GF-D8 (cell line): ENCODE measurements around the gene ENO4.

Source experiments
- DNase-seq: peaks from one replicate; lab custom pipeline; 2025; lab: John Stamatoyannopoulos, UW

ENO4 gene

DNA sequence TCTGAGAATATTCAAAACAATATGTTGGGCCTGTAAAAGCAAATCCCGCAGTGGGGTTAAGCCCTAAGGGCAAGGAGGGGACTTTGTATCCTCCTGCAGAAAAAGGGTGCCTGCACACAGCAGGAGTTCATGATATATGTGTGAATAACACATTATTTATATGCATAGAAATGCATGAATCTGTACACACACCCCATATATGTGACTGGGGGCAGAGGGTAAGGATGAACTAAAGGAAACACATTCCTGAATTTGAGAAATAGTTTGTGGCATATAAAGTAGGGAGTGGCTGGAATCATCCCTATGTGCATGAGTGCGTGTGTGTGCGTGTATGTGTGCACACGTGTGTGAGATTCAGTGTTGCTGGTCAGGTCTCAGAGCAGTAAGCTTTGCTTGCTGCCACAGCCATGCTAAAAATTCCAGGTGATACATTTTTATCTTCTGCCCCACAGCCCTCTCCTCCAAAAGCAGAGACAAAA lies 18.9 kb downstream of the ENO4 start:
- DNase-seq = no peak

DNA sequence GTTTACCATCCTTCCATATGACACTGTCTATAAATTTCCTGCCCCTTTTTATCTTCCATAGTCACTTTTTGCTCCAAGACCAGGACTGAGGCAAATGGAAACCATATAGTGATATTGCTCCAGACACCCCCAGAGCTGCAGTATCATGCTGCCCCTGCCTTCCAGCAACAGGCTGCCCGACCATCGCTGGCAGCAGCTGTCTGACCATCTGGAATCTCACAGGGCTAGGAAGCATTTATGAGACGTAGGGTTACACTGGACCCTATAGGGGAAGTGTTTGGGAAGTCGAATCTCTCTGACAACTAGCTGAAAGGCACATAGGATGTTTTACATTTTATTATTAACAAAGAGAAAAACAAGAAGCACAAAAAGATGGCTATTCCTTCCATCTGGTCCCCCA lies 19.4 kb downstream of the ENO4 start:
- no peak for DNase-seq

DNA sequence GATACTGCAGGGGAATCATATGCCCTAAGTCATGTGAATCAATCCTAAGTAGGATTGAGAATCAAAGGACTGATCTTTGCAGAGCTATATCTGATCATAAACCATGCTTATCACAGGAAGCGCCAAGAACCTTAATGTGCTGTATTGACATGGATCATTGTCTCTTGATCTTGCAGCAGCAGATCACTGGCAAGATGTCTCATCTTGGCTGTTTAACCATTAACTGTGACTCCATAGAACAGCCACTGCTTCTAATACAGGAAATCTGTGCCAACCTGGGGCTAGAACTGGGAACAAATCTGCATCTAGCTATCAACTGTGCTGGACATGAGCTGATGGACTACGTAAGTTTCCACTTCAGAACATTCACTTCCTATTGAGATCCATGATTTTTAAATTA lies 21.6 kb downstream of the ENO4 start:
- DNase-seq = no peak

DNA sequence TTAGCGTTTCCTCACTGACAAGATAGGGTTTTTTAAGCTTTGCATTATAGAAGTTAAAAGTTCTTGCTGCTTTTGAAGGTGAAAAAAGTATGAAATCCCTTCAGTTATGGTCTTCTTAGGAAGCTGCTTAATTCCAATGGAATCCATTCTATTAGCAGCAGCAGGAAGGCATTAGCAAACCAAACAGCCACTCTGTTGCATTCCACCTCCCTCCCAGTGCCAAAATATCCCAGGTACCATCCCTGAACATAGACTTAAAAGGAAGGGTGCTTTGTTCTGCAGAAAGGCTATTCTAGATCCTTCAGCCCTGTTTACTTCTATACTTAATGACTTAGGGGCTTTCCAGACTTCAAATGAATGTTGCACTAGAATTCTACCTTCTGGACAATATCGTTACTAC lies 23.8 kb downstream of the ENO4 start:
- no peak for DNase-seq

DNA sequence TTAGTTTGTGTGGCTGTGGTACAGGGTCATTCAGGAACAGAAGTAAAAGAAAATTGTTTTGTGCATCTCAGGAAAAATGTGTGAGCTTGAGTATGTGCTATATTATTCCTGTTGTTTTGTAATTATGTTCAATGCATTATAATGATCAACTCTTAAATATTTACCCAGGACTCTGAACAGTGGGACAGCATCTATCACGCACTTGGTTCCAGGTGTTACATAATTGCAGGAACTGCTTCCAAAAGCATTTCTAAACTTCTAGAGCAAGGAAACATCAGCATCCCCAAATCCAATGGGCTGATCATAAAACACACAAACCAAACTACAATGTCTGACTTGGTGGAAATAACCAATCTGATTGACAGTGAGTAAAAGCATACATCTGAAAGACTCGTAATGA lies 26.6 kb downstream of the ENO4 start:
- no peak for DNase-seq

DNA sequence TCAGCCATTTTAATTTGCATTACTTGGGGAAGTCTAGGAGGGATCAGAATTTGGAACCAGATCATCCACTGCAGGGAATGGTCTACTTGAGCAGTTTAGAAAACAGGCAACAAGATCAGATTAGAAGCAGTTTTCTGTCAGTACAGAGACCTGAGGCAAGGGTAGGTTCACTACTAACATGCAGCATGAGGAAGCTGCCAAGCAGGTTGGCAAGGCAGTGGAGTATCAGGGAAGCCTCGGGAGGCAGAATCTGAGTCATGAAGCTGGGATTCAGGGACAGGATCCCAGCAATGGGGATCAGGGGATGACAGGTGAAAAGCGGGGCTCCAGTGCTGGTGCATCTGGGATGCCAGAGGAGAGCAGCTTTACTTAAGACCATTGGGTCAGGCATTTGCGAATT lies 28.1 kb downstream of the ENO4 start:
- no peak for DNase-seq

DNA sequence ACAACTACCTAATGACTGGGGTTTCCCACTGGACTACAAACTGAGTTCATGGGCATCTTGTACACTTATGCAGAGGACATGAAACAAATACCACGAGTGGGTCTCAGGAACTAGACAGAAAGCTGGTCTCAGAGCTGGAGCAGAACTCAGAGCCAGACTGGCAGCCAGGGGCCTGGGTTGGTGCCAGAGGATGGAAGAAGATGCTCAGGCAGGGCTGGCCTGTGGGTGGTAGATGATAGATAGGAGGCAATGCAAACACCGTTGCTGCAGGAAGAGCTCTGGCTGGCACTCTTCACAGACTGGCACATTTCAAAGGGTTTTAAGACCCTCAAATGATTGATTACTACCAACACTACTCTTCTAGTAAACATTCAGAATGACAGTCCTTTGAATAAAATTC lies 28.8 kb downstream of the ENO4 start:
- no peak for DNase-seq

DNA sequence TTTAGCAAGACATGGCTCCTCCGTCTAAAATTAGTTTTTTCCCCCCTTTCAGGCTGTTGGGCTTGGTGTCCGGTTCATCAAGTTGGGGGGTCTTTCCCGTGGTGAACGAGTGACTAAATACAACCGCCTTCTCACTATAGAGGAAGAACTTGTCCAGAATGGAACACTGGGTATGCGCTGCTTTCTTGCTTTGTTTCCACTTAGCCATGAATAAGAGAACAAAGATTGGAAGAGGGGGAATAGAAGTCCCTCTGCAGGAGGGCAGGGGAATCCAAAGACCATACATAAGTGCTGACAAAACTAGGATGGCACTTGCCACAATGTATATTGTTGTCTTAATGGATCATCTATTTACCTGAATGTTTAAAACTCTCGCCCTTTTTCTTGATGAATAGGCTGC lies 30.5 kb downstream of the ENO4 start:
- no peak for DNase-seq

DNA sequence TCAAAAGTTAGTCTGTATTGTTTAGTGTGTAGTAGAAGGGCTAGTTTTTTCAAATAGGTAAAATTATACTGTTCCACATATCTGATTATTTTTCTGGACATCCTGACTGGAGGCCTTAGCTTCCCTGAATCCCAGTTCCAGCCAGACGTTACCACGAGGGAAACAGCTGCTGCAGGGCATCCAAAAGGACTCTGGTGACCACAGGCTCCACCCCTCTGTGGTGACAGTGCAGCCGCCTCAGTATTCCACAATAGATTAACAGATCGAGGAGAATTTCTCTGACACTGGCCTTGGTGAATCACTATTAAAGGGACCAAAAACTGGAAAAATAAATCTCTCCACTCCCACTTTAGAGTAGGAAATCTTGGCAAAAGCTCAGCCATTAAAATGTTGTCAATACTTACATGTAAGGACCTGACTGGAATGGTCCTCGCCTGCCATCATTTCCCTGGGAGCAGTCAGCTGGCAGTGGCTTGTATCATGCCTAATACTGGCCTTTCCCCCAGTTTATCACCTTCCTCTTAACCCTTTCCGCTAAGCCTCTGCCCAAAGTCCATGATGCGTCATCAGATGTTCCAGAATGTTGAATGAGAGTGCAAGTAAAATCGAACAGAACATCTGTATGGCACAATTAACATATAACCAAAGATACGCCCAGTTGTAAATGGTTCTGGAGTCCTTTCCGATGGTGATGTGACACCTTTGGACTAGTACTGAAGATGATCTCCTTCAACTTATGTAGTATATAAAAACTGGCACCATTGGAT lies 31.6 kb downstream of the ENO4 start:
- no peak for DNase-seq

DNA sequence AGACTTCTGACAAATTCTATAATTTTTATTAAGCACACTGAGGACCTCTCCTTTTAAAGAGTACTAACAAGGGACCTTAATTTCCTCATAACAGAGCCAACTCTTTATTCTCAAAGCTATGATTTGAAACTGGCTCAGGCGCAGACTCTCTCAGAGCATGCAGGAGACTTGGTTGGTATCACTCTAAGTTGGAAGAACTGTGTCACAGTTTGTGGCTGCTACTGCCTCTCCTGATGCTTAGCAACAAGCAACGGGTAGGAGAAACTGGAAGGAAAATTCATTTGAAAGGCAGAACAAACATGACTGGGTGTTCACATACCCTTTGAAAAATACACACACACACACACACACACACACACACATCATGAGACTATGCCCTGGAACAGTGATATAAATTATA lies 33.3 kb downstream of the ENO4 start:
- DNase-seq = no peak

DNA sequence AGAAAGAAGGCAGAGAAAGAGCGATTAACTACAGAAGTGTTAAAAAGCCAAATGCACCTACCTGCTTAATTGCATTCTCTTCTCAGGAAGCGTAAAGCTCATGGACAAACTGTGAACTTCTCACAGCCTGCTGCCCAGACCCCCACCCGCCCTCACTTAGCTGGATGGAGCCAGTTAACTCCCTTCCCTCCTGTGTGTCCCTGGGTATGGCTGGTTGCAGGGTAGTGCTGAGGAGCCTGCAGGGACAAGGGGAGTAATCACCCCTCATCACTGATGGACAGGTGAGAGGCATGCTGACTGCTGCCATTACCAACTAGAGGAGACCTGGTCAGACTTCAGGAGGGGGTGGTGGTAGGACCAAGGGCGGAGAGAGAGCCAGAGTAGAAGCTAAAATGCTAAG lies 37.5 kb downstream of the ENO4 start:
- no peak for DNase-seq

DNA sequence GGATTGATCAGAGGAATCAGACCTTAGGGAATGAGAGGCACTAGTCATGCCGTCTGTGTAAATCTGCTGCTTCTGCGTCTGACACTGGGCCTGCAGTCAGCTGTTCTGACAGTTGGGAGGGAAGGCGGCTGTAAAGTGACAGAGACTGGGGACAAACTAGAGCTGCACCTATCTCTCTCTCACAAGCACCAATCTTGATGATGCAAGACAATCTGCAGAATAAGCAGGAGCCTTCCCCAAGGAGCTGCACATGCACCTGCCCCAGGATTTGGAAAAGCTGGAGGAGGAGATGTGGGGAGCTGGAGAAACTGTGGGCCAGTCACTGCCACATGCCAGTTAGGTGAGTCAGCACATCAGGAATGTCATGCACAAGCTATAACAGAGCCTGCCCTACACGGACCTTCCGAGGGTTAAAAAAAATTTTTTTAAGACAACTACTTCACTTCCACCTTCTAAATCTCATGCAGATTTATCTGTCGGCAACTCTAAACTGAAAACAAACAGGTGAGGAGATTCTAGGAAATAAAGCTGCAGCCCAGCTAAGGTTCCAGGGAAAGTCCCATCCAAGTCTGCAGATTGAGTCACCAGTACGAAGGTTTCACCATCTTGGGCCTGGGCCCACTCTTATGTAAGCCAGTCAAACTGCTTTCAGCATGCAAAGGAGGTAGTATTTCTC lies 39.2 kb downstream of the ENO4 start:
- no peak for DNase-seq

DNA sequence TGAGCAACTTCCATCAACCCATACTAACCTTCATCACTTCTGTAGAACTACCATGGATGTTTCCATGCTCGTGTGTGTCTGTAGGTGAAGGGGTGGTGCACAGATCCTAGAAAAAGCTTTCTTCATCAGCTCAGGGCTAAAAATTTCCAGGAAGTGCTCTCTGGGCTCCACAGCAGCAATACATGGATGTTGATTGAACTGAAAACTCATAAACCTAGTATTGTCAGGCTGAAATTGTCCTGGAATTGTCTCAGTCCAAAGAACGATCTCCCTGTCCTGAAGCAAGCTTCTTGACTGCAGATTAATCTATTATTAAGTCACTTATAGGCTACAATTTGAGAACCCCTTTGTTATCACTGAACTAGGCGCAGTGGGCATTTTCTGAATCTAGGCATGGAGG lies 39.8 kb downstream of the ENO4 start:
- no peak for DNase-seq

DNA sequence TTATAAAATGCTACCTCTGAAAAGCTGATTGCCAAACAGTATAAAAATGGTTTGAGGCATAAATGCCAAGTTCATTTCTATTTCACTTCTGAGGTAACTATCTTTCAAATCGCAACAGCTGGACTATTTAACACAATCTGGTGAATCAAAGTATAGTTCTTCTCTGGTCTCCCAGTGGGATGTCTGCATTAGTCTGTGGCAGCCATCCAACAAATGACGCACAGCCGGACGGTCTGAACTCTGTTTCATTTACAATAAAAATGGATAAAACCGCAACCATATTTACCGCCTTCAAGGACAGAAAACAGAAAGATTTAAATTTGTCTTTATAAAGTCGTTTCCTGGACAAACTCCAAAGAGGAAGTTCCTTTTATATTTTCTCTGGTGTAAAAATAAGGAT lies 41.9 kb downstream of the ENO4 start:
- no peak for DNase-seq

DNA sequence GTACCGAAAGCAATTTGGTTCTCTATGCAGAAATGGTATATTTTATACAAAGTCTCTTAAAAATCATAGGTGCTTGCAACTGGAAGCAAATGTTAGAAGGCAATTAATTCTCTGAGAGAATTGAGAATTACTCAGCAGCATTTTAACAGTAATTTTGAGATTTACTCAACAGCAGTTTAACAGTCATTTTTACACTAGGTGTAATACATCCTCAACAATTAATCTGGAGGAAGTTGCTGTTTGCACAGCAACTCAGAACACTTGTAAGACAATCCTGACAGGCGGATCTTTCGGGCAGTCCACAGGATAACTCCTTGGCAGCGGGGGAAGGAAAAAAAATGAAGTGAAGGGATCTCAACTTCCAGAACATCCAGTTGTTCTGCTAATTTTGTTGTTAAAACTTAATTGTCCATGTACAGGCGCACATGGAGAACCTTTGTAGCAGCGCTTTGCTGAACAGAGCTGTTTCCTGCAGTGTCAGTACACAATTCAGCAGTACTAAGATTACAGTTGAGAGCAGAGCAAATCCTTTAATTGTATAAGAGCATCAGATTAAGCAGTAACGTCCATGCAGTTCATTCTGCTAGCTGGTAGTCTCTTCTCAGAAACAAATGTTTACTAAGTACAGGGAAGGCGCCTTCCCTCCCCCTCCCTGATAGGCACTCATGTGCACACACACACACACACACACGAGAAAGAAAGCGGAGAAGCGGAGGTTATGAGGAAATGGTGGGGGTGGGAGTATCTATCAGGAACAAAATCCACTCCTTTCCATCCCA lies 43.8 kb downstream of the ENO4 start:
- no peak for DNase-seq

DNA sequence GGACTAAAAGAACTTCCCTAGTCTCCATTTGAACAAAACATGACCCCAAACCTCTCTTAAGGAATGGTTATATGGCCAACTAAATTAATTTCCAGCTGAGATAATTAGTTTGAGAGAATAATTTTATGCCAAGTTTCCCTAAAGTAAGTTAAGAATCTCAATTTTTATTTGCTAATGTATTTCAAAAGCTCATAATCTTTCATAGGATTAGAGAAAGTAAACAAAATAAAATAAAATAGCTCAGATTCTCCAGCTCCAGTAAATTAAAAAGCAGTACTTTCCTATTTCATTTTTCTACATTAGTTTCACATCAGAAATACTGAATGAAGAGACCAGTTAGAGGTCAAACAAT lies 44.4 kb downstream of the ENO4 start:
- no peak for DNase-seq

DNA sequence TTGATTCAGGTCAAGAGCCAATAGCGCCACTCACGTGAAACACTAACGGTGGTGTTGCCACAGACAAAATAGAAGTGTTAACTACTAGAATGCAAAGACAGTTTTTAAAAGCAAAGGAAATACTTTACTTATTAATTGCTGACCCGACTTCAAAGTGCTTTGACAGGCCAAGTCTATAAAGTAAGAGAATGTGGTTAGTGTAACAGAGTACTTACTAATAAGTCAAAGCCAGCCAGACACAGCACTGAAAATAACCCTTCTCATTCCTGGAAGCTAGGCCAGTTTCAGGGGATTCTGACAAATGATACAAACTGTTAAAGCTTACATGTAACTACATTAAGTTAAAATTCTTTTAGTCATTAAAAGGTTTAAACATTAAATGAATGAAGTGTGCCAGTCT lies 50.3 kb downstream of the ENO4 start:
- no peak for DNase-seq

DNA sequence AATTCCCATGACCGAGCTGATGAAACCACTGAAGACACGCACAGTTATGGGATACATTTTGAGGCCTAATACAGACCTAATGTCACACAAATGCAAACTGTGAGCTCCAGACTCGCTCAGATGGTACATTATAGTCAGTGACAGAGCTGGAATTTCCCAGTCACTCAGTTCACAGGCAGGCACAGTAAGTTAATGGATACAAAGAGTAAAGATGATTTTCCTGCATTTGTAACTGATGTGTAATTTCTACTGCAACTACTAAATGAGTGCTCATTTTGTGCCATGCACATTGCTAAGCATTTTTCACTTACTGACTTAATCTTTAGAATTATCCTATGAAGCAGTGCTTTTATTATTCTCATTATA lies 56.5 kb downstream of the ENO4 start:
- DNase-seq = no peak

DNA sequence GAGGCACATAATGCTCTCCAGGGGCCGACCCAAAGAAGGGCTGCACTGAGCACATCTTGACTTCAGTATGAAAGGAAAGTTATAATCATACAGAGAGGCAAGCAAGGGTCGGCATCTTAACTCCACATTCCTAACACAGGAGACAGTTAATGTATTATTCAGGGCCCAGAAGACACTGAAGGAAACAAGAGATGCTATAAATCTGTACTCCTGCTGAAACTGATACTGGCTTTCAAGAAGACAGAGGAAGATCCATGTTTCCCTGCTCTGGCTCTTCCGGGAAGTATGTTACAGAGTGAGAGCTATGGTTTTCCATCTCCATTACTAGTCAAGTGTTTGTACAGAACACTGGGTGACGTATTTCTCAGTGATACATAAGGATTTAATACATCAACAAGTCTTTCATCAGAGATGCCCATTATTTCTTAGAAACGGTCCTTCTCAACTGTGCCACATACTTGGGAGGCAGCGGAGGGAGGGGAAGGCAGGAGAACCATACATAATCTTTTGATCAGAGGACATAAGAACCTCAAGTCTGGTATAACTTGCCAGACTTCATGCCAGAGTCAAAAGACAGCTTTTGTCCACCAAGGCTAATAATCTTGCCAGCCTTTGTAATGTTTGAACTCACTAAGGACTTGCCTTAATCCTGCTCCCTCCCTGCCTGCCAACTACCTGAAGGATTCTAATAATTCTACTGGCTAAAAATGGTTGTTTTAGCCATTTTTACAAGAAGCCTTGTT lies 58.1 kb downstream of the ENO4 start:
- no peak for DNase-seq

DNA sequence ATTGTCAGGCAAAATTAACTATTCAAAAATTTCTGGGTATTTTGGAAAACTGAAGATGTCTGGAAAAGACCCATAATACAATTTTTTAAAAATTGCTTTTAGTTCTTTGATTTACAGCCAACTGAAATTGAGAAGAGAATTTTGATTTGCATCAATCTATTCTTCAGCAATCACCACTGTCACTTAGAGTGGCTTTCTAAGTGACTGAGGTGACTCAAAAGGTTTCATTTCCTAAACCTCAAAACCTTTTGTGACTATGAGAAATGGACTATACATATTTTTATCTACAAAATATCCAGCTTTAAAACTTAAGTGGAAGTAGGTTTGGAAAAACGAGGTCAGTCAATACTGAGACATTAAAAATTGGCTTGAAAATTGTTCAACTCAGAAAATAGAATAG lies 60.0 kb downstream of the ENO4 start:
- no peak for DNase-seq

DNA sequence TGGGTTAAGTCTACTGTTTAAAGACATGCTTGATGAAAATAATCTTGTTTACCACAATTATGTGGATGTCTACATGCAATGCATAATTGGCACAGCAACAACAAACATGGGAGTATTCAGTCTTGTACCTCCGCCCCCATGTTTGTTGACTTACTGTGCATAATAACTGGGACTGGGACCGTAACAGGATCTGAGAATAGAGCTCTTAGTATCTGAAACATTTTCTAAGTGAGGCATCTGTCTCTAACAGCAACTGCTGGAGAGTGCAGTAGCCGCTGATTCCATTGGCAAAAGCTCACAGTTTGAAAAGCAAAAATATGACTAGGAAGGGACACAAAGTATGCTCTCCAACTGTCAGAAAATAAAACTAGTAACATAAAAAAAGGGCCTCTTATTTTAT lies 61.6 kb downstream of the ENO4 start:
- DNase-seq = no peak

DNA sequence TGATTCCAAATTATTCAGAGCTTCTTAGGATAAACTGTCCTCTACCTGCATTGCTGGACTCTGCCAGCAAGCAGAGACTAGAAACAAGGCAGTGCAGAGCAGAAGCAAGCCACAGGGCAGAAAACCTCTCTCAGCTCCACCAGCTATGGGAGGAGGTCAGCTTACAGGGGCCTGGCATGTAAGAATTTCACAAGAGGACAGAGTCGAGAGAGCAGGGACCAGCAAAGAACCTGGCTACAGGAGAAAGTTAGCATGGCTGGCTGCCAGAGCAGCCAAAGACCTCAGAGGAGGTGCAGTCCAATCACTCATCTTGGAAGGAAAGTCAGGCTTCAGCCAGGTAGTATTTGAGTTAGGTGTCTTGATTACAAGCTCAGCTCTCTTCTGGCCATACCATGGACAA lies 62.9 kb downstream of the ENO4 start:
- DNase-seq = no peak

DNA sequence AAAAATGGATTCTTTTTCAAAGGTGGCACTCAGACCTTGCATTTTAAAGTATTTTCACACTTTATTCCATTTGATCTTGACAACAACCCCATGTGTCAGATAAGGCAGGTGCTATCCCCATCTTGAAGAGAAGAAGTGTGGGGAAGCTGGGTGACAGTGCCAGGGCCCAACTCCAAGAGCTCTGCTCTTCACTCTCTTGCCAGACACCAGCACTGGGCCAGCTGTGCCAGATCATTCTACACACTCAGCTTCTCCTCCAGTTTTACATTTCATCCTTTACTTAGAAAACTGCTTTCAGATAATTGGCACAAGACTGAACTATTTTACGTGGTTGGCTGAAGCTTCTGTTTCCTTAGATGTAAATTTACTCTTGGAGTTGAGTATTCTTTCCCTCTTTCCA lies 64.4 kb downstream of the ENO4 start:
- no peak for DNase-seq
